Neutrophil (primary cell): ENCODE data around the gene PLAGL2.

ENCODE experiments used
- H3K27ac ChIP-seq: fragments of 200-600 bp; sonication (generic); 2 replicates; pipeline ENCODE4 v1.5.1; 2016; ENCODE audit warnings: mild to moderate bottlenecking, moderate library complexity
- H3K27me3 ChIP-seq: fragments of 200-600 bp; sonication (generic); 2 replicates; pipeline ENCODE4 v1.6.0; 2016; ENCODE audit warnings: mild to moderate bottlenecking
- H3K36me3 ChIP-seq: fragments of 200-600 bp; sonication (generic); 2 replicates; pipeline ENCODE4 v1.5.1; 2017
- H3K4me1 ChIP-seq, 2 experiments: fragments of 200-600 bp in 1 of 2; sonication (generic) in 1 of 2; 1 replicate in 1 of 2; 2 replicates in 1 of 2; pipeline versions ENCODE4 v1.5.1 to v1.6.1; 2013 to 2016; ENCODE audit warnings: low read depth in 1 of 2, low read length in 1 of 2, mild to moderate bottlenecking in 1 of 2, moderate library complexity in 1 of 2; ENCODE audit not compliant: control insufficient read depth in 1 of 2, insufficient read depth in 1 of 2
- H3K4me3 ChIP-seq, 2 experiments: fragments of 200-600 bp in 1 of 2; sonication (generic) in 1 of 2; 1 replicate in 1 of 2; 2 replicates in 1 of 2; pipeline ENCODE4 v1.5.1; 2013 to 2016; ENCODE audit warnings: low read depth in 1 of 2, low read length in 1 of 2, mild to moderate bottlenecking in 1 of 2, moderate library complexity in 1 of 2
- H3K9me3 ChIP-seq: fragments of 200-600 bp; sonication (generic); 2 replicates; pipeline ENCODE4 v1.5.1; 2016
- TF ChIP-seq, protein P1 (sequence below): fragments of 200-600 bp; sonication (generic); IDR thresholded peaks from 2 replicates; pipeline ENCODE4 v1.5.1; 2016; ENCODE audit warnings: antibody characterized with exemption

The PLAGL2 gene

DNA sequence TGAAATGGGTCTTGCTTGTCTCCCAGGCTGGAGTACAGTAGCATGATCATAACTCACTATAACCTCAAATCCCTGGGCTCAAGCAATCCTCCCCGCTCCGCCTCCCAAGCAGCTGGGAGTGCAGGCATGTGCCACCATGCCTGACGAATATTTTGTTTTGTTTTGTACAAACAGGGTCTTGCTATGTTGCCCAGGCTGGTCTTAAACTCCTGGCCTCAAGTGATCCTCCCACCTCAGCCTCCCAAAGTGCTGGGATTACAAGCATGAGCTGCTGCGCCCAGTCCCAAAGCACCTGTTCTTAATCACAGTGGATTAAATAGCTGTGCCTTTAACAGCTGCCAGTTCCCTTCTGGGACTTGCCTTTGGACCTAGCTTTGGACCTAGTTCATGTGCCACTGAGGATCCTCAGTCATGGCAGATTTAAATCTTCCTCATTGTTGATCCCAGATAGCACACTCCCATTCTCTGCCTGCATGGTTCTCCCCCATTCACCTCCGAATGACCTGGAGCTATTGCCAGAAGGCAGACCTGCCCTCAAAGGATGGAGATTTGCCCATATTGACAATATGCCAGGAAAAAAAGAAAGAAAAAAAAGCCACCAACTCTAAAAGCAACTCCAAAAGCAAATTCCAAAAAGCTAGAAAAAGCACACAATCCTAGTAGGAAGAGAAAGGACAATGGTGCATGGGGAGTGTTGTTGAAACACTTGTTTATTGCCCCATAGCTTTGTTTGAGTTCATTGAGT is 10.8 kb upstream of the PLAGL2 start:
- Histone ChIP-seq H3K36me3 (peaks cover 72% of the 10 kb centered on the region), H3K9me3 (no peaks in the 10 kb centered on the region)

DNA sequence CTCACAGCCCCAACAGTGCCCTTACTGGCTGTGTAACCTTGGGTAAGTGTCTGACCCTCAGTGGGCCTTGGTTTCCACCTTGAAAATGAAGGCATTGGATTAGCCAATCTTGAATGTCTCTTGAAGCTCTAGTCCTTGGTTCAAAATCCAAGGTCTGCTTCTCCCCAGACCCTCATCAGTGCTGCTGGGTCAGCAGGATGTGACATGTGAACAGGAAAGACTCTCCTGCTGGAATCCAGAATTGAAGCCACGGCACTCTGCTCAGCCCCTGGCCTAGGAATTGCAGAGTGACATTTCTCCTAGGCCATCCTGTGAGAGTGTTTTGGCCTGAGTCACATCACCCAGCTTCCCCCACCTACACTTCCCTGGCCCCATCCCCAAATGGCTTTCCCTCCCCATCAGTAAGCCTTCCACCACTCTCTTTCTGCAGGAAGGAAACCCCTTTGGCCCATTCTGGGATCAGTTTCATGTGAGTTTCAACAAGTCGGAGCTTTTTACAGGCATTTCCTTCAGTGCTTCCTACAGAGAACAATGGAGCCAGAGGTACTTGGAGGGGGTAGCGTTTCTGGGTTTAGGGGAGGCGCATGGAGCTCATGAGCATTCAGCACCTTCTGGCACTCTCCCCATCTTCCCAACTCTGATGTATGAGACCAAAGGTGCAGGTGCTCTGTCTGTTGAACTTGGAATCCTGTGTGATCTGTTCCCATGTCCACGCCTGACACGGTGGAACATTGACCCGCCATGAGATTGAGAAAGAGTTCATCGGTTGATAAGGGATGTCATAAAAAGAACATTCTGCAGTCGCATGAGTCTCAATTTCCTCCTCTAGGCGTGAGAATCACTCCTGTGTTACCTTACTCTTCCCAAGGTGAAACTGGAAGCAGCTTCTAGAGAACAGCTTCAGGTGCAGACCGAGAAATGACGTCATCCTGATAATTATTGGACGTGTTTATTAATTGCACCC is 8.9 kb upstream of the PLAGL2 start:
- Histone ChIP-seq H3K4me3 (no peak overlapping the region), H3K9me3 (no peaks in the 10 kb centered on the region), H3K27ac (no peak overlapping the region), H3K27me3 (no peaks in the 10 kb centered on the region), H3K4me1 (no peaks in the 10 kb centered on the region), H3K36me3 (peaks cover 62% of the 10 kb centered on the region)
- TF ChIP-seq, protein P1, sequence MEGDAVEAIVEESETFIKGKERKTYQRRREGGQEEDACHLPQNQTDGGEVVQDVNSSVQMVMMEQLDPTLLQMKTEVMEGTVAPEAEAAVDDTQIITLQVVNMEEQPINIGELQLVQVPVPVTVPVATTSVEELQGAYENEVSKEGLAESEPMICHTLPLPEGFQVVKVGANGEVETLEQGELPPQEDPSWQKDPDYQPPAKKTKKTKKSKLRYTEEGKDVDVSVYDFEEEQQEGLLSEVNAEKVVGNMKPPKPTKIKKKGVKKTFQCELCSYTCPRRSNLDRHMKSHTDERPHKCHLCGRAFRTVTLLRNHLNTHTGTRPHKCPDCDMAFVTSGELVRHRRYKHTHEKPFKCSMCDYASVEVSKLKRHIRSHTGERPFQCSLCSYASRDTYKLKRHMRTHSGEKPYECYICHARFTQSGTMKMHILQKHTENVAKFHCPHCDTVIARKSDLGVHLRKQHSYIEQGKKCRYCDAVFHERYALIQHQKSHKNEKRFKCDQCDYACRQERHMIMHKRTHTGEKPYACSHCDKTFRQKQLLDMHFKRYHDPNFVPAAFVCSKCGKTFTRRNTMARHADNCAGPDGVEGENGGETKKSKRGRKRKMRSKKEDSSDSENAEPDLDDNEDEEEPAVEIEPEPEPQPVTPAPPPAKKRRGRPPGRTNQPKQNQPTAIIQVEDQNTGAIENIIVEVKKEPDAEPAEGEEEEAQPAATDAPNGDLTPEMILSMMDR: no peak

More for the DNA sequence above, 10.8 kb upstream of the PLAGL2 start:
- TF ChIP-seq, protein P1: no peak
- Histone ChIP-seq H3K4me3 (no peak overlapping the region), H3K27ac (no peak overlapping the region), H3K27me3 (no peaks in the 10 kb centered on the region), H3K4me1 (no peaks in the 10 kb centered on the region)

DNA sequence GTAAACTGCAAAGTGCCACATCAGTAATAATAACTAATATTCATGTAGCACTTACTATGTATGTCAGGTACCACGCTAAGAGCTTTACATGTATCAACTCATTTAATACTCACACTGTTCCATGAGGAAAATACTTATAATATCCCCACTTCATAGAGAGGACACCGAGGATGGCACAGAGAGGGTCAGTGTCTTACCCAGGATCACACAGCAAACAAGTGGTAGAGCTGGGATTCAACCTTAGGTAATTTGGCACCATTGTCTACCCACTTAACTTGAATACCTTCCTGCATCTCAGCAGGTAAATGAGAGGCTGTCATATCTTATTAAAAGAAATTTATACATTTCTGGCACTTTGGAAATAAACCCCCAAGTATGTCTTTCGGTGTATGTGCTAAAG is 8.2 kb upstream of the PLAGL2 start:
- H3K27ac ChIP-seq: no peak overlapping the region
- no peaks in the 10 kb centered on the region for H3K4me1 ChIP-seq
- no peak overlapping the region for H3K4me3 ChIP-seq
- no peaks in the 10 kb centered on the region for H3K9me3 ChIP-seq
- TF ChIP-seq, protein P1: no peak
- no peaks in the 10 kb centered on the region for H3K27me3 ChIP-seq
- H3K36me3 ChIP-seq: peaks cover 58% of the 10 kb centered on the region

DNA sequence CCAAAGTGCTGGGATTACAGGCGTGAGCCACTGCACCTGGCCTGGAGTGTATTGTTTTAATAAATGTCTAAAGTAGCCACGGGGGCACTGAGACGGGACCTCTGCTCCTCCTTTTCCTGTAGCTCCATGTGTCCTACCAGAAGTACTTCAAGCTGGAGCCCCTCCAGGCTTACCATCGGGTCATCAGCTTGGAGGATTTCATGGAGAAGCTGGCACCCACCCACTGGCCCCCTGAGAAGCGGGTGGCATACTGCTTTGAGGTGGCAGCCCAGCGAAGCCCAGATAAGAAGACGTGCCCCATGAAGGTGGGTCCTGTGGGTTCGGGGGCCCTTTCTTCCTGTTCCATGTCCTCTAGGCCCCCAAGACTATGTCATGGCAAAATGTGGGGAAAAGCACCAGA is 7.6 kb upstream of the PLAGL2 start:
- Histone ChIP-seq H3K27me3 (no peaks in the 10 kb centered on the region), H3K36me3 (peaks cover 55% of the 10 kb centered on the region), H3K4me1 (peaks cover 4 to 5% of the 10 kb centered on the region in 2 experiments), H3K4me3 (no peak overlapping the region), H3K9me3 (no peaks in the 10 kb centered on the region), H3K27ac (no peak overlapping the region)
- TF ChIP-seq, protein P1: no peak

DNA sequence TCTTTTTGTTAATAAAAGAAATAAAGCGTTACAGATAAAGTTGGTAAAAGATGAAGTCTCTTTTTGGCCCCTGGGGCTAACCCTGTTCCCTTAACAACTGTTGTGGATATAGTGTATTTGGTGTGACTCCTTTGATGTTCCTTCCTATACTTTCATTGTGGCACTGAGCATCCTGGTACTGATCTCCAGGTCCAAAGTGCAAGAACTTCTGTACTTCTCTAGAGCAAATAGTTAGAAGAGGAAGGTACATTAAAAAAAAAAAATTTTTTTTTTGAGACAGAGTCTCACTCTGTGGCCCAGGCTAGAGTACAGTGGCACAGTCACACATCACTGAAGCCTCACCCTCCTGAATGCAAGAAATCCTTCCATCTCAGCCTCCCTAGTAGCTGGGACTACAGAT is 6.3 kb upstream of the PLAGL2 start:
- Histone ChIP-seq H3K4me3 (no peak overlapping the region), H3K27ac (no peak overlapping the region), H3K4me1 (peaks cover 17 to 18% of the 10 kb centered on the region in 2 experiments), H3K27me3 (no peaks in the 10 kb centered on the region), H3K9me3 (no peaks in the 10 kb centered on the region), H3K36me3 (peaks cover 45% of the 10 kb centered on the region)
- TF ChIP-seq, protein P1: no peak
